GM23248 (cell line): ENCODE measurements around the gene PRPSAP1. TPM values are rescaled to one million over a fixed set of nuclear protein-coding genes. Genes with fewer than 3 reads are reported as not detected.

Experiments used
- DNase-seq: peaks from one replicate; pipeline ENCODE4 v3.0.0-alpha.2; 2015
- H2AFZ ChIP-seq: fragments of 200-600 bp; sonication (generic); 2 replicates; pipeline ENCODE4 v1.6.1; 2016; ENCODE audit warnings: antibody characterized with exemption
- H3F3A ChIP-seq: fragments of 200-600 bp; sonication (generic); 2 replicates; pipeline ENCODE4 v1.6.1; 2016; ENCODE audit warnings: mild to moderate bottlenecking, antibody characterized with exemption, mixed run types; ENCODE audit not compliant: insufficient read depth
- H3K27ac ChIP-seq: fragments of 200-600 bp; sonication (generic); 2 replicates; pipeline ENCODE4 v1.5.1; 2016; ENCODE audit warnings: mild to moderate bottlenecking
- H3K27me3 ChIP-seq: fragments of 200-600 bp; sonication (generic); replicated peaks from 2 replicates; pipeline ENCODE4 v1.6.1; 2016; ENCODE audit warnings: mild to moderate bottlenecking; ENCODE audit not compliant: insufficient read depth
- H3K36me3 ChIP-seq: fragments of 200-600 bp; sonication (generic); 2 replicates; pipeline ENCODE4 v1.6.1; 2016; ENCODE audit warnings: low read depth, mild to moderate bottlenecking
- H3K4me1 ChIP-seq: fragments of 200-600 bp; sonication (generic); 2 replicates; pipeline ENCODE4 v1.6.1; 2016; ENCODE audit warnings: mild to moderate bottlenecking; ENCODE audit not compliant: insufficient read depth
- H3K4me2 ChIP-seq: fragments of 200-600 bp; sonication (generic); one replicate; pipeline ENCODE4 v1.6.1; 2016; ENCODE audit warnings: mild to moderate bottlenecking; ENCODE audit not compliant: unreplicated experiment
- H3K4me3 ChIP-seq: fragments of 200-600 bp; sonication (generic); 2 replicates; pipeline ENCODE4 v1.5.1; 2016; ENCODE audit warnings: mild to moderate bottlenecking
- H3K79me2 ChIP-seq: fragments of 200-600 bp; sonication (generic); 2 replicates; pipeline ENCODE4 v1.6.1; 2016; ENCODE audit warnings: mild to moderate bottlenecking; ENCODE audit not compliant: insufficient read depth
- H3K9ac ChIP-seq: fragments of 200-600 bp; sonication (generic); 2 replicates; pipeline ENCODE4 v1.6.1; 2016; ENCODE audit warnings: mild to moderate bottlenecking
- H3K9me2 ChIP-seq: fragments of 200-600 bp; sonication (generic); 2 replicates; pipeline ENCODE4 v1.6.1; 2016; ENCODE audit warnings: mixed run types, mild to moderate bottlenecking, moderate library complexity; ENCODE audit not compliant: insufficient read depth
- H3K9me3 ChIP-seq: fragments of 200-600 bp; sonication (generic); one replicate; pipeline ENCODE4 v1.6.1; 2017; ENCODE audit warnings: low read depth
- H4K20me1 ChIP-seq: fragments of 200-600 bp; sonication (generic); 2 replicates; pipeline ENCODE4 v1.6.0; 2016; ENCODE audit not compliant: insufficient read depth
- EZH2 ChIP-seq: fragments of 200-600 bp; sonication (generic); IDR thresholded peaks from 2 replicates; pipeline ENCODE4 v1.6.1; 2018; ENCODE audit warnings: antibody characterized with exemption, mild to moderate bottlenecking; ENCODE audit not compliant: insufficient read depth, poor library complexity, severe bottlenecking
- EZH2phosphoT487 ChIP-seq: fragments of 200-600 bp; sonication (generic); IDR thresholded peaks from 2 replicates; pipeline ENCODE4 v1.6.1; 2018; ENCODE audit warnings: antibody characterized with exemption, moderate library complexity, mild to moderate bottlenecking, low read depth; ENCODE audit not compliant: insufficient read depth
- WGBS, 2 experiments: methylation state at CpG; one replicate each; pipeline ENCODE4 v1.1.6; 2015 to 2017; ENCODE audit warnings: low lambda C conversion rate in 2 of 2, low coverage in 1 of 2; ENCODE audit errors: missing lambda C conversion rate in 2 of 2; 5-methylcytosine and 5-hydroxymethylcytosine counted together
- in situ Hi-C: fragments of 300-500 bp; cut with MboI; formaldehyde crosslinking; loops from 2 replicates; pipeline ENCODE4 v1.15.0; 2020
- polyA plus RNA-seq: library from polyadenylated mRNA; unstranded; fragments of >200 nt; fragmentation: Nextera tagmentation; extraction: Ambion mirVana; gene quantifications from 2 replicates; pipeline ENCODE4 v1.2.1, GENCODE V29; 2016
- total RNA-seq: library from RNA; depleted of rRNA; stranded (reverse); fragments of >200 nt; shearing (Covaris generic); gene quantifications from 2 replicates; pipeline ENCODE4 v1.2.3, GENCODE V29; 2014

PRPSAP1 gene
- total and polyA plus RNA-seq, 2 experiments from 2014 or later = 53.2 to 56.5 TPM

GRCh38 chr17:76266244-76266938, 87.3 kb downstream of the PRPSAP1 start:
- Histone ChIP-seq H3K9me2 (no peaks in the 10 kb centered on the region), H3K9ac (peak overlapping the region; percentile 98), H3K79me2 (peaks cover 44% of the 10 kb centered on the region), H3K4me1 (peaks cover 22% of the 10 kb centered on the region), H3K36me3 (no peaks in the 10 kb centered on the region), H3K27me3 (no peaks in the 10 kb centered on the region), H3K4me2 (peak overlapping the region; percentile 97), H4K20me1 (no peaks in the 10 kb centered on the region), H3K27ac (peak overlapping the region; percentile 72), H3F3A (peaks cover 7% of the 10 kb centered on the region), H2AFZ (no peak overlapping the region), H3K9me3 (no peaks in the 10 kb centered on the region), H3K4me3 (peak overlapping the region; percentile 88)
- peak; percentile 60 for DNase-seq
- TF ChIP-seq EZH2 (no peak), EZH2phosphoT487 (no peak)
- 7 to 15% methylated on average over 5 to 11 of the region's 12 CpGs for WGBS, 2 experiments
- in situ Hi-C loops = no loop called here

- Histone ChIP-seq H3K79me2 (peaks cover 44% of the 10 kb centered on the region), H3K9ac (peak overlapping the region; percentile 98), H4K20me1 (no peaks in the 10 kb centered on the region), H3K9me2 (no peaks in the 10 kb centered on the region), H3F3A (peaks cover 7% of the 10 kb centered on the region), H2AFZ (no peak overlapping the region), H3K4me2 (peak overlapping the region; percentile 97), H3K27me3 (no peaks in the 10 kb centered on the region), H3K36me3 (no peaks in the 10 kb centered on the region), H3K27ac (peak overlapping the region; percentile 72), H3K4me1 (peaks cover 22% of the 10 kb centered on the region), H3K4me3 (peak overlapping the region; percentile 88), H3K9me3 (no peaks in the 10 kb centered on the region)
- peak; percentile 81 for DNase-seq
- in situ Hi-C loops = no loop called here
- TF ChIP-seq EZH2phosphoT487 = no peak
- TF ChIP-seq EZH2 = no peak
- WGBS, 2 experiments = 0 to 1% methylated on average over 30 to 32 of the region's 76 CpGs
Measured at GRCh38 chr17:76265624-76266243, 88.0 kb downstream of the PRPSAP1 start.

- no peaks in the 10 kb centered on the region for H3K9me3 ChIP-seq
- in situ Hi-C loops = no loop called here
- 1 to 2% methylated on average over 40 to 63 of the region's 94 CpGs for WGBS, 2 experiments
- no peaks in the 10 kb centered on the region for H3K9me2 ChIP-seq
- H3K4me3 ChIP-seq = peak within 1 kb of the TSS; percentile 88
- no peaks in the 10 kb centered on the region for H3K36me3 ChIP-seq
- peak within 1 kb of the TSS; percentile 98 for H3K9ac ChIP-seq
- peaks cover 7% of the 10 kb centered on the region for H3F3A ChIP-seq
- H3K27ac ChIP-seq = peak within 1 kb of the TSS; percentile 72
- H3K4me2 ChIP-seq = peak within 1 kb of the TSS; percentile 97
- TF ChIP-seq EZH2 (no peak), EZH2phosphoT487 (no peak)
- DNase-seq = peak; percentile 99
- H3K4me1 ChIP-seq = peaks cover 22% of the 10 kb centered on the region
- no peaks in the 10 kb centered on the region for H3K27me3 ChIP-seq
- no peaks in the 10 kb centered on the region for H4K20me1 ChIP-seq
- H3K79me2 ChIP-seq = peaks cover 44% of the 10 kb centered on the region
- H2AFZ ChIP-seq = peak within 1 kb of the TSS; percentile 32; the same call in 1 of the 2 replicates
Measured at GRCh38 chr17:76264755-76265623, 88.7 kb downstream of the PRPSAP1 start, which contains the start of gene UBALD2. Gene UBALD2 (plus strand): TSS chr17:76265348. CDS start chr17:76265506, 158 bp downstream.

- Histone ChIP-seq H3K27me3 (no peaks in the 10 kb centered on the region), H3K4me1 (peaks cover 22% of the 10 kb centered on the region), H4K20me1 (no peaks in the 10 kb centered on the region), H3K27ac (peak overlapping the region; percentile 70), H2AFZ (peak overlapping the region; percentile 32; the same call in 1 of the 2 replicates), H3K9me3 (no peaks in the 10 kb centered on the region), H3K4me2 (peak overlapping the region; percentile 81), H3K79me2 (peaks cover 39% of the 10 kb centered on the region), H3K9ac (peak overlapping the region; percentile 56), H3K4me3 (peak overlapping the region; percentile 48), H3K36me3 (no peaks in the 10 kb centered on the region), H3K9me2 (no peaks in the 10 kb centered on the region), H3F3A (peaks cover 7% of the 10 kb centered on the region)
- WGBS, 2 experiments = 39 to 40% methylated on average over 9 of the region's 9 CpGs
- DNase-seq = no peak
- TF ChIP-seq EZH2 (no peak), EZH2phosphoT487 (no peak)
- in situ Hi-C loops = no loop called here
Measured at GRCh38 chr17:76264425-76264754, 89.3 kb downstream of the PRPSAP1 start.
